Liver (tissue), 3 donors: Measurements from ENCODE around the gene SEMA3G.

Experiments
- ATF3 ChIP-seq: IDR thresholded peaks from 2 replicates; pipeline ENCODE4 v1.6.1; 2016; ENCODE audit warnings: antibody characterized with exemption
- CTCF ChIP-seq: fragments of 150-350 bp; IDR thresholded peaks from 2 replicates; pipeline ENCODE4 v1.5.1; 2017; ENCODE audit warnings: improper control_type of control experiment, low read depth, low read length; ENCODE audit not compliant: missing input control
- FOXA1 ChIP-seq: IDR thresholded peaks from 2 replicates; pipeline ENCODE4 v1.6.1; 2016; ENCODE audit warnings: antibody characterized with exemption
- MAX ChIP-seq: IDR thresholded peaks from 2 replicates; pipeline ENCODE4 v1.6.1; 2016; ENCODE audit warnings: antibody characterized with exemption
- TAF1 ChIP-seq: conservative IDR thresholded peaks from 2 replicates; pipeline ENCODE4 v1.6.1; 2016; ENCODE audit warnings: antibody characterized with exemption, mild to moderate bottlenecking
- YY1 ChIP-seq: IDR thresholded peaks from 2 replicates; pipeline ENCODE4 v1.6.1; 2016; ENCODE audit warnings: antibody characterized with exemption, mild to moderate bottlenecking
- ZBTB33 ChIP-seq: IDR thresholded peaks from 2 replicates; pipeline ENCODE4 v1.6.1; 2016; ENCODE audit warnings: antibody characterized with exemption
- donor health status: healthy.
- donor health status: healthy.

- TF ChIP-seq CTCF, result peak; percentile 54
- TF ChIP-seq YY1, result peak; percentile 75
- peak; percentile 99 for TF ChIP-seq FOXA1
- TF ChIP-seq MAX, result no peak
- peak; percentile 44 for TF ChIP-seq ATF3
- no peak for TF ChIP-seq ZBTB33
- TF ChIP-seq TAF1, result no peak
Observed at GRCh38 chr3:52471371-52472238, 26.7 kb upstream of the SEMA3G start.
